Testis (tissue), 2 donors: ENCODE measurements around the gene ITGA6.
"Not testable (repeated sequence)": the region's sequence is repeated elsewhere in the genome, so short reads cannot be mapped to it uniquely, and the experiment has no call there.

Source experiments
- CTCF ChIP-seq, 3 experiments: fragments of 450-650 bp in 2 of 3; fragments of 200-600 bp in 1 of 3; sonication (generic) in 1 of 3; IDR thresholded peaks; one replicate each; pipeline ENCODE4 v1.5.1; 2016 to 2019; ENCODE audit warnings: antibody characterized with exemption in 3 of 3, mild to moderate bottlenecking in 2 of 3, moderate library complexity in 1 of 3
- POLR2A ChIP-seq: fragments of 450-650 bp; IDR thresholded peaks from one replicate; pipeline ENCODE4 v1.6.1; 2017; ENCODE audit warnings: antibody characterized with exemption, mild to moderate bottlenecking, moderate library complexity

- TF ChIP-seq CTCF (IDR thresholded peaks at IDR 0.05); POLR2A: not testable (repeated sequence)
These were observed 122.4 kb downstream of the ITGA6 start for GRCh38 chr2:172549802-172550201.
